ENCODE measurements around the gene SPATA2L.
"Not testable (repeated sequence)": the region's sequence is repeated elsewhere in the genome, so short reads cannot be mapped to it uniquely, and the experiment has no call there.

The SPATA2L gene

GRCh38 chr16:89706518-89707260 lies 5.2 kb upstream of the SPATA2L start:
- no peak for DNase-seq (ENCODE audit: low read depth in 2 of 2)

- DNase-seq (ENCODE audit: low read depth in 2 of 2) = no peak
Observed at GRCh38 chr16:89705006-89705405, 3.5 kb upstream of the SPATA2L start.

- DNase-seq (ENCODE audit: low read depth in 2 of 2) = no peak
Observed at GRCh38 chr16:89704281-89704680, 2.8 kb upstream of the SPATA2L start.

GRCh38 chr16:89700649-89701424 lies 668 bp downstream of the SPATA2L start:
- DNase-seq (ENCODE audit: low read depth in 2 of 2) = no peak

- peak; percentile 96 for DNase-seq (ENCODE audit: low read depth in 2 of 2)
Observed at GRCh38 chr16:89700100-89700648, 1.3 kb downstream of the SPATA2L start.

- DNase-seq (ENCODE audit: low read depth in 2 of 2) = not testable (repeated sequence)
Observed at GRCh38 chr16:89699629-89700099, 1.8 kb downstream of the SPATA2L start.

GRCh38 chr16:89698717-89699116 lies 2.8 kb downstream of the SPATA2L start:
- DNase-seq (ENCODE audit: low read depth in 2 of 2) = not testable (repeated sequence)

- DNase-seq (ENCODE audit: low read depth in 2 of 2) = no peak
Observed at GRCh38 chr16:89697616-89698331, 3.7 kb downstream of the SPATA2L start.

- no peak for DNase-seq (ENCODE audit: low read depth in 2 of 2)
Observed at GRCh38 chr16:89697161-89697615, 4.3 kb downstream of the SPATA2L start.

GRCh38 chr16:89696670-89697128 lies 4.8 kb downstream of the SPATA2L start:
- DNase-seq (ENCODE audit: low read depth in 2 of 2) = no peak

- no peak for DNase-seq (ENCODE audit: low read depth in 2 of 2)
Observed at GRCh38 chr16:89695875-89696669, 5.4 kb downstream of the SPATA2L start.

GRCh38 chr16:89695086-89695874 lies 6.2 kb downstream of the SPATA2L start:
- DNase-seq (ENCODE audit: low read depth in 2 of 2) = no peak

GRCh38 chr16:89694784-89695085 lies 6.8 kb downstream of the SPATA2L start:
- DNase-seq (ENCODE audit: low read depth in 2 of 2) = not testable (repeated sequence)

- DNase-seq (ENCODE audit: low read depth in 2 of 2) = no peak
Observed at GRCh38 chr16:89693931-89694783, 7.3 kb downstream of the SPATA2L start.

- DNase-seq (ENCODE audit: low read depth in 2 of 2) = no peak
Observed at GRCh38 chr16:89693289-89693731, 8.2 kb downstream of the SPATA2L start.

GRCh38 chr16:89691986-89692569 lies 9.4 kb downstream of the SPATA2L start:
- no peak for DNase-seq (ENCODE audit: low read depth in 2 of 2)

GRCh38 chr16:89691231-89691985 lies 10.1 kb downstream of the SPATA2L start:
- DNase-seq (ENCODE audit: low read depth in 2 of 2) = no peak

GRCh38 chr16:89690392-89690901 lies 11.1 kb downstream of the SPATA2L start:
- no peak for DNase-seq (ENCODE audit: low read depth in 2 of 2)

All from activated CD8-positive, alpha-beta memory T cell treated with anti-CD3 and anti-CD28 coated beads for 4 hours (primary cell).